ENCODE results near the gene KDM4D. TPM values are rescaled to one million over a fixed set of nuclear protein-coding genes. Genes with fewer than 3 reads are reported as not detected.
A peak's percentile ranks its signal among the peaks of the same experiment; 100 is the strongest.

Gene KDM4D
- total RNA-seq (2022) (0.95 and 1.2 TPM in 2 replicates), Bru-seq, nascent RNA (percentile 56 among the genes with signal in this experiment), BruChase-seq, experiment 1, labeled RNA remaining after a 2-hour chase (percentile 46 among the genes with signal in this experiment), BruChase-seq, experiment 2, labeled RNA remaining after a 6-hour chase (percentile 35 among the genes with signal in this experiment)
- long read RNA-seq, partial matches to known transcripts: 0 of 3 reads
- long read RNA-seq, other reads (novel, unspliced or antisense): 0 of 3 reads

DNA sequence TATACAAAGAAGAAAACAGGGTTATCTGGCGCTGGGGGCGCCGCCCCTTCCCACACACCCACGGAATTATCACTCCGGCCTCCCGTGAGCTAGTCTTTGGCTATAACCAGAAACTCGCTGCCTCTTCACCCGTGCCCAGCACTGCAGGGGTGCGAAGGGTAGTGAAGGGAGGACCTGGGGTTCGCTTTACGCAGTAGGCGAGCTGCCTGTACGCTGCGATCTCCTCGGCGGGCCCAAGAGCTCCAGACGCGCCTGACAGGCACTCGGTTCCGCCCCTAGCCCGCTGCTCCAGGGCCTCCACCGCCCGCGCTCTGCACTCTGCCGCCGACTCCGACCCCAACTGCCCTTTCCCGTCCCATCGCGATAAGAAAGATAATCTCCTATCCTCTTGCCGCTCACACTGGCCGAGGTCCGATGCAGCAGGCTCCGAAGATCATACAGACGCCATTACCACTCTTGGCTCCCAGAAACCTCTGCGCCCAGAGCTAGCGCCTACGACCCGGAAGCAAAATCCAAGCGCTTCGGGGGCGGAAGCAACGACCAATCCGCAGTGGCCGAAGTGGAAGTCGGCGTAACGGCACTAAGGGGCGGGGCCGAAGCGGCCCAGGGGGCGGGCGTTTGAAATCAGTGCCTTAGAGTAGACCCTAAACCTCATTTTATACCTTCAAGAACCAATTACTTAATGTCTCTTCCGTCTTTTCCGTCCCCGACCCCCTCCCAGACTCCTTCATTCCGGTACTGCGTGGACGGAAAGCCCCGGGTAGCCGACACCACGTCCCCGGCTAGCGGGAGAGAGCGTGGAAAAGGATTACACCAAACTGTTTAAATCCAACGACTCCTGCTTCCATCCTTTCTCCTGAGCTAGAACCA is at the start of gene KDM4D, which contains the start of gene CWC15:
KDM4D (plus strand) TSS at position 611 of the 870 bp plus-strand sequence. CDS start 23,664 bp downstream, outside the sequence.
CWC15 (minus strand) TSS at position 458 of the 870 bp plus-strand sequence. CDS start 1,371 bp downstream, outside the sequence.
- no peaks in the 10 kb centered on the region for H3K27me3 ChIP-seq (replicated peaks; ENCODE audit: control insufficient read depth, insufficient read depth, low read length)
- intact Hi-C loops (cut with micrococcal nuclease; ENCODE audit: unreplicated experiment): loop anchor here (1.0 to 5.0 kb wide), 5 partner anchors 95 to 817 kb away; partner anchors contain the start of genes AMOTL1 and CEP57
- peak; percentile 97 for DNase-seq
- POLR2A ChIA-PET: interaction anchor here (0.5 to 1.6 kb wide), 10 partner anchors 12 to 1189 kb away, joined by 3 to 23 read pairs (median 4); partner anchors contain the start of genes AMOTL1, CEP57, FAM76B and MED17
- Mint-ChIP-seq H3K27me3 (ENCODE audit: insufficient read depth, unreplicated experiment) (no peaks in the 10 kb centered on the region), H3K36me3 (ENCODE audit: insufficient read depth, unreplicated experiment) (peaks cover 42% of the 10 kb centered on the region), H3K27ac (ENCODE audit: unreplicated experiment) (peak within 1 kb of the TSS; percentile 94), H3K9me3 (ENCODE audit: unreplicated experiment) (no peaks in the 10 kb centered on the region), H3K4me1 (ENCODE audit: low read depth, unreplicated experiment) (peaks cover 25% of the 10 kb centered on the region), H3K4me3 (ENCODE audit: unreplicated experiment) (peak within 1 kb of the TSS; percentile 89)
- H3K9me3 ChIP-seq: no peaks in the 10 kb centered on the region
- peak within 1 kb of the TSS; percentile 56 for H3K4me3 ChIP-seq (ENCODE audit: low read depth, low read length)
- H3K4me1 ChIP-seq: peaks cover 9% of the 10 kb centered on the region; the same call in 1 of the 2 replicates
- H3K36me3 ChIP-seq (ENCODE audit: control insufficient read depth, insufficient read depth, low read length): 0 out of 2 replicates have a peak, but pooled peaks cover 7% of the 10 kb centered on the region
- CTCF ChIA-PET: interaction anchor here (0.8 to 1.6 kb wide), 7 partner anchors 94 to 1078 kb away, joined by 3 to 8 read pairs (median 4); partner anchors contain the start of gene AMOTL1
- TF ChIP-seq, protein P1, sequence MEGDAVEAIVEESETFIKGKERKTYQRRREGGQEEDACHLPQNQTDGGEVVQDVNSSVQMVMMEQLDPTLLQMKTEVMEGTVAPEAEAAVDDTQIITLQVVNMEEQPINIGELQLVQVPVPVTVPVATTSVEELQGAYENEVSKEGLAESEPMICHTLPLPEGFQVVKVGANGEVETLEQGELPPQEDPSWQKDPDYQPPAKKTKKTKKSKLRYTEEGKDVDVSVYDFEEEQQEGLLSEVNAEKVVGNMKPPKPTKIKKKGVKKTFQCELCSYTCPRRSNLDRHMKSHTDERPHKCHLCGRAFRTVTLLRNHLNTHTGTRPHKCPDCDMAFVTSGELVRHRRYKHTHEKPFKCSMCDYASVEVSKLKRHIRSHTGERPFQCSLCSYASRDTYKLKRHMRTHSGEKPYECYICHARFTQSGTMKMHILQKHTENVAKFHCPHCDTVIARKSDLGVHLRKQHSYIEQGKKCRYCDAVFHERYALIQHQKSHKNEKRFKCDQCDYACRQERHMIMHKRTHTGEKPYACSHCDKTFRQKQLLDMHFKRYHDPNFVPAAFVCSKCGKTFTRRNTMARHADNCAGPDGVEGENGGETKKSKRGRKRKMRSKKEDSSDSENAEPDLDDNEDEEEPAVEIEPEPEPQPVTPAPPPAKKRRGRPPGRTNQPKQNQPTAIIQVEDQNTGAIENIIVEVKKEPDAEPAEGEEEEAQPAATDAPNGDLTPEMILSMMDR (IDR thresholded peaks at IDR 0.05; ENCODE audit: insufficient read depth in 1 of 2, low read depth in 1 of 2, low read length in 1 of 2, severe bottlenecking in 1 of 2, unreplicated experiment in 1 of 2): no peak
- no TSS peak for BruUV-seq (replicated peaks)

DNA sequence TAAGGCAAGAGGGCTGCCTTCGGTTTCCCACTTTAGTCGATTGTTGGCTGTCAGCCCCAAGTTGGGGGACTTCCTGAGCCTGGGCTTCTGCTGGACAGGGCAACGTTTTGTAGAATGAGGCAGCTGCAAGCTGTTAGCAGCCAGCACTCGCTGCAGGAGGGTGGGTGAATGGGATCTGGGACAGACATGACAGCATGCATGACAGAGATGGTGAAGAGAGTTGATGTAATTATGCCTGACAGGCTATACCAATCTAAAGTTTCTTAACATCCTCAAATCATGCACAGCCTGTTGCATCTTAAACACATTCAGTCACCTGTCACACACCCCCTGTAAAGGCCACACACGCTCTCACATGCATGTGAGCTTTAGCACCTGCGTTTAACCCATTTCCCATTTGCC is 49.3 kb upstream of the KDM4D start:
- no peaks in the 10 kb centered on the region for H3K36me3 ChIP-seq (ENCODE audit: control insufficient read depth, insufficient read depth, low read length)
- no TSS peak for BruUV-seq (replicated peaks)
- CTCF ChIA-PET: no interaction called here
- Mint-ChIP-seq H3K36me3 (ENCODE audit: insufficient read depth, unreplicated experiment) (no peaks in the 10 kb centered on the region), H3K4me1 (ENCODE audit: low read depth, unreplicated experiment) (peaks cover 7% of the 10 kb centered on the region), H3K4me3 (ENCODE audit: unreplicated experiment) (no peak overlapping the region), H3K27me3 (ENCODE audit: insufficient read depth, unreplicated experiment) (no peaks in the 10 kb centered on the region), H3K27ac (ENCODE audit: unreplicated experiment) (no peak overlapping the region), H3K9me3 (ENCODE audit: unreplicated experiment) (no peaks in the 10 kb centered on the region)
- intact Hi-C loops (cut with micrococcal nuclease; ENCODE audit: unreplicated experiment): no loop called here
- DNase-seq: no peak
- TF ChIP-seq, protein P1 (IDR thresholded peaks at IDR 0.05; ENCODE audit: insufficient read depth in 1 of 2, low read depth in 1 of 2, low read length in 1 of 2, severe bottlenecking in 1 of 2, unreplicated experiment in 1 of 2): no peak
- POLR2A ChIA-PET: no interaction called here
- H3K4me3 ChIP-seq (ENCODE audit: low read depth, low read length): no peak overlapping the region
- H3K9me3 ChIP-seq: no peaks in the 10 kb centered on the region
- 0 out of 2 replicates have a peak, but pooled peaks cover 6% of the 10 kb centered on the region for H3K4me1 ChIP-seq
- no peaks in the 10 kb centered on the region for H3K27me3 ChIP-seq (replicated peaks; ENCODE audit: control insufficient read depth, insufficient read depth, low read length)

DNA sequence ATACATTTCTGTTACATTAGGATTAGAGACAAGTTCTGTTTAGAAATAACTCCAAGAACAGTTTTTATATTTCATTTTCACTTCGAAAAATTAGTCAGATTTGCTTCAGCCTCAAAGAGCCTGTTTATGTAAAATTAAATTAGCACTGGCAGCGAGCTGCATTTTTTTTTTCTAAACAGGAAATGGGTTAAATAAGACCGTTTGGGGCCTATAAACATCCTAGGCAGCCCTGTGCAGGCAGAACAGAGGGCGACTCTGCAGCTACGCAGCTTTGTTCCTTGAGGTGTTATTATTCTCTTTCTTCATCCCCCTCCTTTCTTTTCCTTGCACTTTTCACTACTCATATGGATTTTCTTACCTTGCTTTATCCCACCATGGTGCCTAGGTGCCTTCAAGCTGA is 48.9 kb upstream of the KDM4D start:
- intact Hi-C loops (cut with micrococcal nuclease; ENCODE audit: unreplicated experiment): no loop called here
- H3K4me1 Mint-ChIP-seq (ENCODE audit: low read depth, unreplicated experiment): peaks cover 7% of the 10 kb centered on the region
- no peak for DNase-seq
- ChIA-PET CTCF (no interaction called here), POLR2A (no interaction called here)
- Histone ChIP-seq H3K27me3 (replicated peaks; ENCODE audit: control insufficient read depth, insufficient read depth, low read length) (no peaks in the 10 kb centered on the region), H3K4me3 (ENCODE audit: low read depth, low read length) (no peak overlapping the region), H3K36me3 (ENCODE audit: control insufficient read depth, insufficient read depth, low read length) (no peaks in the 10 kb centered on the region), H3K4me1 (0 out of 2 replicates have a peak, but pooled peaks cover 6% of the 10 kb centered on the region), H3K9me3 (no peaks in the 10 kb centered on the region)
- H3K27me3 Mint-ChIP-seq (ENCODE audit: insufficient read depth, unreplicated experiment): peaks cover 2% of the 10 kb centered on the region
- TF ChIP-seq, protein P1 (IDR thresholded peaks at IDR 0.05; ENCODE audit: insufficient read depth in 1 of 2, low read depth in 1 of 2, low read length in 1 of 2, severe bottlenecking in 1 of 2, unreplicated experiment in 1 of 2): no peak
- no peak overlapping the region for H3K27ac Mint-ChIP-seq (ENCODE audit: unreplicated experiment)
- no TSS peak for BruUV-seq (replicated peaks)
- H3K9me3 Mint-ChIP-seq (ENCODE audit: unreplicated experiment): no peaks in the 10 kb centered on the region
- no peaks in the 10 kb centered on the region for H3K36me3 Mint-ChIP-seq (ENCODE audit: insufficient read depth, unreplicated experiment)
- H3K4me3 Mint-ChIP-seq (ENCODE audit: unreplicated experiment): no peak overlapping the region
